Lung (tissue), 12 donors: Measurements from ENCODE around the gene GAR1. TPM values are rescaled to one million over a fixed set of nuclear protein-coding genes. Genes with fewer than 3 reads are reported as not detected.

Source experiments
- ATAC-seq: fragments of 200-7000 bp; cut with Tn5 transposase; one replicate; pipeline ENCODE4 v1.9.1; 2020; ENCODE audit warnings: moderate number of reproducible peaks; ENCODE audit not compliant: insufficient read depth, low FRiP score
- DNase-seq, 3 donors: peaks; one replicate each; pipeline ENCODE4 v3.0.0-alpha.2; 2013 to 2017
- H3K27ac ChIP-seq, 2 donors: one replicate each; pipeline ENCODE4 v1.5.1; 2013; ENCODE audit warnings: mild to moderate bottlenecking in 2 of 2, moderate library complexity in 2 of 2, control low read depth in 1 of 2, inconsistent platforms in 1 of 2, low read depth in 1 of 2, low read length in 1 of 2
- H3K27me3 ChIP-seq, 3 donors: one replicate each; pipeline ENCODE4 v1.5.1; 2013; ENCODE audit warnings: low read length in 2 of 3; ENCODE audit not compliant: control insufficient read depth in 3 of 3, insufficient read depth in 3 of 3
- H3K36me3 ChIP-seq, 4 donors: one replicate each; pipeline ENCODE4 v1.5.1; 2013; ENCODE audit warnings: low read length in 4 of 4, mild to moderate bottlenecking in 1 of 4, moderate library complexity in 1 of 4; ENCODE audit not compliant: control insufficient read depth in 4 of 4, insufficient read depth in 4 of 4
- H3K4me1 ChIP-seq, 5 donors: one replicate each; pipeline ENCODE4 v1.5.1; 2013; ENCODE audit warnings: low read length in 5 of 5, mild to moderate bottlenecking in 2 of 5, moderate library complexity in 1 of 5; ENCODE audit not compliant: control insufficient read depth in 5 of 5, insufficient read depth in 5 of 5
- H3K4me3 ChIP-seq: one replicate; pipeline ENCODE4 v1.5.1; 2013; ENCODE audit warnings: mild to moderate bottlenecking, control low read depth, moderate library complexity
- H3K9ac ChIP-seq, 2 donors: one replicate each; pipeline ENCODE4 v1.5.1; 2013; ENCODE audit warnings: low read length in 2 of 2, control low read depth in 1 of 2; ENCODE audit not compliant: insufficient read depth in 1 of 2
- H3K9me3 ChIP-seq, 4 donors: one replicate each; pipeline ENCODE4 v1.5.1; 2013; ENCODE audit warnings: low read length in 3 of 4, mild to moderate bottlenecking in 1 of 4, moderate library complexity in 1 of 4; ENCODE audit not compliant: control insufficient read depth in 4 of 4, insufficient read depth in 3 of 4
- CTCF ChIP-seq: IDR thresholded peaks from 2 replicates; pipeline ENCODE4 v1.5.1; 2012; ENCODE audit warnings: mild to moderate bottlenecking; ENCODE audit errors: control extremely low read depth, extremely low read depth
- WGBS, 2 donors: extraction: QIAGEN DNeasy Blood & Tissue Kit; methylation state at CpG; one replicate each; pipeline ENCODE4 v1.1.7; 2013; 5-methylcytosine and 5-hydroxymethylcytosine counted together
- polyA plus RNA-seq, 2 donors: library from polyadenylated mRNA; stranded (reverse); fragments of 200-250 nt; gene quantifications; one replicate each; pipeline ENCODE4 v1.2.1, GENCODE V29; 2013
- total RNA-seq, 2 donors: library from RNA; depleted of rRNA in 1 of 2; stranded (reverse); fragments of >200 nt in 1 of 2; gene quantifications; one replicate each; pipeline ENCODE4 v1.2.1, GENCODE V29; 2014 to 2021
- donor health status: control.
- donor health status: control.
- donor health status: Bipolar disorder and iron deficiency.
- donor health status: healthy.
- donor health status: DM: yes; HTN: yes; CAD: no.

GAR1 gene
- total and polyA plus RNA-seq, 4 donors, result 7.4 to 24.8 (median 15.2) TPM

GRCh38 chr4:109872950-109873656 lies 57.5 kb downstream of the GAR1 start:
- no peak for DNase-seq
- H3K4me3 ChIP-seq, result no peak overlapping the region
- WGBS, 2 donors, result 97% methylated on average over 6 of the region's 6 CpGs

GRCh38 chr4:109873791-109874514 lies 58.4 kb downstream of the GAR1 start:
- no peaks in the 10 kb centered on the region for H3K27me3 ChIP-seq
- ATAC-seq (no peak), DNase-seq (no peak)
- peaks cover 0 to 6% (median 0%) of the 10 kb centered on the region in 4 donors for H3K9me3 ChIP-seq
- no peak overlapping the region for H3K9ac ChIP-seq
- WGBS, 2 donors, result 59 to 72% methylated on average over 11 of the region's 11 CpGs
- TF ChIP-seq CTCF, result no peak
- no peak overlapping the region for H3K4me3 ChIP-seq
- no peaks in the 10 kb centered on the region for H3K4me1 ChIP-seq
- H3K36me3 ChIP-seq, result peaks cover 0 to 5% (median 0%) of the 10 kb centered on the region in 4 donors
- no peak overlapping the region for H3K27ac ChIP-seq

More at GRCh38 chr4:109872950-109873656, 57.5 kb downstream of the GAR1 start:
- Histone ChIP-seq H3K36me3 (peaks cover 0 to 5% (median 0%) of the 10 kb centered on the region in 4 donors), H3K27me3 (no peaks in the 10 kb centered on the region), H3K27ac (no peak overlapping the region), H3K9ac (no peak overlapping the region), H3K9me3 (peaks cover 0 to 6% (median 0%) of the 10 kb centered on the region in 4 donors), H3K4me1 (no peaks in the 10 kb centered on the region)
- ATAC-seq, result no peak
- no peak for TF ChIP-seq CTCF

Other genes with a start within 250 kb of the GAR1 start
- 10 to 100 TPM; 13.2 to 20.2 TPM for gene CASP6, start 112.3 kb upstream of the GAR1 start, total RNA-seq
- 10 to 100 TPM; 12.0 to 13.2 TPM for gene CASP6, start 112.3 kb upstream of the GAR1 start, polyA plus RNA-seq
- 10 to 100 TPM; 30.0 to 32.7 TPM for gene PLA2G12A, start 85.7 kb upstream of the GAR1 start, total RNA-seq
- gene PLA2G12A, start 85.7 kb upstream of the GAR1 start, polyA plus RNA-seq, result 10 to 100 TPM; 24.2 to 36.0 TPM
- 100 to 1,000 TPM in 1 of 2 donors, 10 to 100 TPM in 1; 61.9 to 150 TPM for gene CFI, start 13.8 kb upstream of the GAR1 start, total RNA-seq
- 10 to 100 TPM; 38.2 to 59.8 TPM for gene CFI, start 13.8 kb upstream of the GAR1 start, polyA plus RNA-seq
- under 1 TPM in 1 of 2 donors, not detected in 1; 0.21 TPM for gene RRH, start 12.2 kb downstream of the GAR1 start, total RNA-seq
- under 1 TPM; 0.10 to 0.20 TPM for gene RRH, start 12.2 kb downstream of the GAR1 start, polyA plus RNA-seq
- under 1 TPM; 0.26 to 0.28 TPM for gene LRIT3, start 32.3 kb downstream of the GAR1 start, total RNA-seq
- under 1 TPM; 0.10 to 0.37 TPM for gene LRIT3, start 32.3 kb downstream of the GAR1 start, polyA plus RNA-seq
- gene EGF, start 97.1 kb downstream of the GAR1 start, total RNA-seq, result 1 to 10 TPM; 1.7 to 2.6 TPM
- 1 to 10 TPM in 1 of 2 donors, under 1 TPM in 1; 0.75 to 1.4 TPM for gene EGF, start 97.1 kb downstream of the GAR1 start, polyA plus RNA-seq